NCI-H2029 treated with DMSO at 0.1 percent for 48 hours (cell line): ENCODE data around the gene ROR1.
"Not testable (repeated sequence)": the region's sequence is repeated elsewhere in the genome, so short reads cannot be mapped to it uniquely, and the experiment has no call there.

Experiments
- DNase-seq: peaks from one replicate; lab custom pipeline; 2025; lab: John Stamatoyannopoulos, UW

ROR1 gene

GRCh38 chr1:64186898-64187280, 413.1 kb downstream of the ROR1 start:
- DNase-seq = no peak

DNA sequence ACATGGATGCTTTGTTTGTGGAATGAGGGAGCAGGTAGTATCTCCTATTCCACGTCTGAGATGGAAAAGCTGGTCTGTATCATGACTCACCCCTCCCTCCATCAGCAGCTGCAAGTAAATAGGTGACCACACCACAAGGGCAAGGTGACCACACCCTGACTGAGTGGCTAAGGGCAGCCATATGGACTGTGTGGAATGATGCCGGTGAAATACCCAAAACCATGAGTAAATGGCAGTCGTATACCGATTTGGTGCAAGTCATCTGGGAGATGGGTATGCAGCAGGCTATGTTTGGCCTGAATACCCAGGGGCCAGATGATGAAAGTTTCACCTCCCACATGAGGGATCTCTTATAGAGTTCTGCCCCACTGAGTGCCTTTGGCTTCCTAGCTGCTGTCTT, 413.8 kb downstream of the ROR1 start:
- no peak for DNase-seq

- no peak for DNase-seq
Observed at GRCh38 chr1:64192290-64192689, 418.5 kb downstream of the ROR1 start.

DNA sequence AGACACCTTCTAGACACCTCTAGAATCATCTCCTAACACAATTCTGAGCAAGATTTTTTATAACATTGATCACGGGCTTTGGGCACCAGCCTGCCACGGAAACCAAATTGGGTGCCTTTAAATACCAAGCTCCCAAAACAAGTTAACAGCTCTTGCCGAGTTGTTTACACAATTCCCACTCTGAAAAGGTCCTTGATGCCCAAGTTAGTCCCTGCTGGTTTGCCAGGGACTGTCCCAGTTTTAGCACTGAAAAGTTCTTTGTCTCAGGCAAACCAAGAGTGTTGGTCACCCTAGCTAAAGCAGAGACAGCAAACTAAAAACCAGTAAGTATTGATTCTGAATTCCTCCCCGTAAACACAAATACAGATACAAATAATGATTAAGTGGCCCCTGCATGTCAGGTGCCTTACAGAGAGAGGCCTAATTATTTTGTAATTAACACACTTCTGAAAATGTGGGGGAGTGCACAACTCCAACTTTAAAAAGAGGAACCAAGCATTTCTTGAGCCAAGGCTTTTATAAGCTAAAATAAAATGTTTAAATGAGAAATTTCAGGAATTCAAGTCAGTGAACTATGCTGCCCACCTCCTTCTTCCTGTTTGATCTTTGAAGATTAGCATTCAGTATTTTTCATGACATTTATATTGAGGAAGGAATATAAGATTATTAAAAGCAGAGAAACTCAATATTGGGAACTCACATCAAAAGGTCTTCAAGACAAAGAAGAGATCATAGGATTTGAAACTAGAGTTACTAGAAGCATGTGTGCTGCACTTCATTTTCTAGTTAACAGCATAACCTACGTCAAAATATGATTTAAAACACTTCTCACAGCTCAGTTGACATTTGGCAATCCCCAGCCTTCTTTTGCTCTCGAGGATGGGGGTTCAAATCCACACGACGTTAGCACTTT, 420.6 kb downstream of the ROR1 start:
- no peak for DNase-seq

- no peak for DNase-seq
Observed at GRCh38 chr1:64195081-64195395, 421.2 kb downstream of the ROR1 start.

DNA sequence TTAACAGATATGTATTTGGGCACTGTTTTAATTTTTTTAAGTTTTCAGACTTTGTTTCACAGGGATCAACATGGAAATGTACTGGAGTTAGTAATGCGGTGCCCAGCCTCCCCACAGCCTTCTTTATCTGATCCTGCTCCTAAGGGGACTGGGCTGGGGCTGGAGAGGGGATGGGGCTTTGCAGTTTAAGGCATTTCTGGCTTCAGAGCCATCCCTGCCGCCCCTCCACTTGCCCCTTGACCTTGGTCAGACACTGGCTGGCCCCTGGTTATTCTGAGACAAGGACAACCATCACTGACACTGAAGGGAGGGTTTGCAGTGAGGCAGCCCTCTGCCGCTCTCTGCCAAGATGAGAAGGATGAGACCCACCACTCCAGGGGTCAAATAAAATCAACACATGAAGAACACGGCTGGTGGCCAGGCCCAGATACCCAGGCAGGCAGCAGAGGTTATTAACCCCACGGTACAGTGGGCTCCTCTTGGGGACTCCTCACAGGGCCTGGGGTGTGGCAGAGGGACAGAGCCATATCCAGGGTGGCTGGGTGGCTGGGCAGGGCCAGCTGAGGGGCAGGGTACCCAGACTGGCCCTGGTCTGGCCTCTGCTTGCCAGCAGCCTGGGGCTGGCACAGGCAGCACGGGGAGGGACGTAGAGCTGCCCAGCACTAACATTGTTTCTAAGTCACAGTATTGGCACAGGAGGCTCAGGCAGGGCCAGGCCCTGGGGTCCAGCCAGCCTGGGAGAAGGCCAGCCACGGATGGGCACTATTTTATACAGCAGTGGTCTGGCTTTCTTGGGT, 422.5 kb downstream of the ROR1 start:
- DNase-seq = no peak

DNA sequence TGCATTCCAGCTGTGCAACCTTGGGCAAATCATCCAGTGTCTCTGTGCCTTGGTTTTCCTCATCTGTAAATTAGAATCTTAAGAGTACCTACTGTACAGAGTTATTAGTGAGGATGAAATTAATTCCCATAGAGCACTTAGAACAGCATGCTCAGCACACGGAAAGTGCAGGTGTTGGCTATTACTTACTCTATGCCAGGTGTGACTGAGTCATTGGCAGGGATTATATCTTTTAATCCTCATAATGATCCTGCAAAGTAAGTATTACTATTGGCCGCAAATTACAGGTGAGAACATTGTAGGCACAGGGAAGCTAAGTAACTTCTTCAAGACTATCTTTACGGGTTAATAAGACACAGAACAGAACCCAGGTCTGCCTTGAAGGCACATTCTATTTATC, 423.3 kb downstream of the ROR1 start:
- DNase-seq = no peak

DNA sequence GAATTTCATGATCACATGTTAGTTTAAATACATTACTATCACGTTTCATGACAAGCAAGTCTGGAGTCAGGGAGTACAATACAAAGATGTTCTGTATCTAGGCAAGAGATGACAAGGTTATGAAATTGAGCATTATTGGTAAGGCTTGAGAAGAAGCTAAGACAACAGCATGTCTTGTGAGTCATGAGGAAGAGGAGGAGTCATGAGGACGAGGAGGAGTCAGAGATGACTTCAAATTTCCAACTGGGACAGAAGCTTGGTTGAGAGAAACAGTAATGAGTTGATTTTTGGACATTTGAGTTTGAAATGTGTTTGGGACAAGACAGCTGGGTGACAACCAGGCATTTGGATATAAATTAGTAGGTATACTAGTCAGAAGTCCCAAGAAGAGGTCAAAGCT, 425.3 kb downstream of the ROR1 start:
- no peak for DNase-seq

DNA sequence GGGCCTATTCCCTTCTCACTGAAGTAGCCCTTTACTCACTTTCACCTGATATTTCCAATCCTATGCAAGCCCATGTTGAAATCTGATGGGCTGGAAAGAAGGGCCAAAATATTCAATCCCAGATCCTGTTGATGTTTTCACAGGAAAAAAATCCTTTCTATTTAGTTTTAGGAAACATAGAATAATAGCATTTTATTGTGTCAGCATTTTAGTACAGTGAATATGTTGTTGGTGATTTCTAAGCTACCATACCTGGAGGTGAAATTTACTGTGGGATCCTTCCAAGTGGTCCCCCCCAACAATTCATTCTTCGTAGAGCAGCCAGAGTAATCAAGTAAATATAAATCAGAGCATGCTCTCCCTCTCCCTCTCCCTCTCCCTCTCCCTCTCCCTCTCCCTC, 426.2 kb downstream of the ROR1 start:
- DNase-seq = no peak

- DNase-seq = no peak
Observed at GRCh38 chr1:64203420-64203819, 429.6 kb downstream of the ROR1 start, which contains the start of gene UBE2U. TSS of gene UBE2U (plus strand) at chr1:64203623. CDS start at chr1:64204051, 428 bp downstream.

DNA sequence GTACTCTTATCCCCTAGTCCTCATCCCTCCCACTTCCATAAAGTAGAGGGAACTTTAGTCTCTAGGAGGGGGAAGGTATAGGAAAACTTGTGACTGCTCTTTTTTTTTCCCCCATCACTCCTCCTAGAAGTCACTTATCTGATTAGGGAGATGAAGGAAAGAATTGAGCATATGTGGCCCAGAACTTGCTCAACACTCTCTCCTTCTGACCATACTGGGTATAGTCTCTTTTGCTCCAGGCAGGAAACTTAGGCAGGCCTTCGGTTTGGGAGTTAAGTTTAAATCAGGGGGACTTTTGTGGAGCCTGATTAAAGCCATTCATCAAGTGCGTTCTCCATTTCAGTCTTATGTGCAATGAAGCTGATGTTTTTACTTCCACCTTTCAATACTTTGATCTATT, 435.4 kb downstream of the ROR1 start:
- DNase-seq = no peak

DNA sequence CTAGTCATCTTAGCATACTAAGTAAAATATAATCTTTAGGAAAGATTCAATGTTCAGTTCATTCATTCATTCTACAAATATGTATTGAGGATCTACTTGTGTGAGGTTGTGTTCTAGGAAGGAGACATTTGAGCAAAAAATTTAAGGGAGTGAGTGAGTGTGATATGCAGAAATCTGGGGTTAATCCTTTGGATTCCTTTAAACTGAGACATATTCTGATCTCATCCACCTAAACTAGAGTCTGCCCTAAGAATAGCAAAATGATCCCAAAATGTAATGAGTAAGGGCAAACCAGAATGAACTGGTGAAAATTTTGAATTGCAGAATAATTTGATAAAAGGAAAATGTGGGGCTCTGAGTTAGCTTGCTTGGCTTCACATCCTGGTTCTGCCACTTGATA, 438.2 kb downstream of the ROR1 start:
- no peak for DNase-seq

GRCh38 chr1:64215576-64215975, 441.8 kb downstream of the ROR1 start:
- peak; percentile 96 for DNase-seq

GRCh38 chr1:64220241-64220640, 446.4 kb downstream of the ROR1 start:
- no peak for DNase-seq

- no peak for DNase-seq
Observed at GRCh38 chr1:64223329-64224151, 449.7 kb downstream of the ROR1 start.

GRCh38 chr1:64224236-64224635, 450.4 kb downstream of the ROR1 start:
- DNase-seq = not testable (repeated sequence)

GRCh38 chr1:64228167-64228957, 454.5 kb downstream of the ROR1 start:
- DNase-seq = no peak

- DNase-seq = peak; percentile 82
Observed at GRCh38 chr1:64229307-64229706, 455.5 kb downstream of the ROR1 start.
